ENCODE measurements around the gene TMED10.

The TMED10 gene

GRCh38 chr14:75098212-75098611, 78.2 kb downstream of the TMED10 start:
- Histone ChIP-seq H3K4me2 (ENCODE audit: low read length) (no peak overlapping the region), H3K36me3 (replicated peaks; ENCODE audit: low read depth, low read length) (peaks cover 48% of the 10 kb centered on the region)

GRCh38 chr14:75096959-75097358, 79.5 kb downstream of the TMED10 start:
- H3K27me3 ChIP-seq (ENCODE audit: low read depth, low read length): no peaks in the 10 kb centered on the region

More at GRCh38 chr14:75098212-75098611, 78.2 kb downstream of the TMED10 start:
- no peaks in the 10 kb centered on the region for H3K27me3 ChIP-seq (ENCODE audit: low read depth, low read length)
- H3K4me1 ChIP-seq (ENCODE audit: low read length): no peaks in the 10 kb centered on the region
- no peak overlapping the region for H3K9ac ChIP-seq (ENCODE audit: low read length)
- no peak overlapping the region for H2AFZ ChIP-seq (ENCODE audit: low read depth, low read length)
- no peak overlapping the region for H3K4me3 ChIP-seq (ENCODE audit: low read length)
- TF ChIP-seq EZH2phosphoT487 (IDR thresholded peaks at IDR 0.05; ENCODE audit: low read depth): no peak
- TF ChIP-seq, protein P1, sequence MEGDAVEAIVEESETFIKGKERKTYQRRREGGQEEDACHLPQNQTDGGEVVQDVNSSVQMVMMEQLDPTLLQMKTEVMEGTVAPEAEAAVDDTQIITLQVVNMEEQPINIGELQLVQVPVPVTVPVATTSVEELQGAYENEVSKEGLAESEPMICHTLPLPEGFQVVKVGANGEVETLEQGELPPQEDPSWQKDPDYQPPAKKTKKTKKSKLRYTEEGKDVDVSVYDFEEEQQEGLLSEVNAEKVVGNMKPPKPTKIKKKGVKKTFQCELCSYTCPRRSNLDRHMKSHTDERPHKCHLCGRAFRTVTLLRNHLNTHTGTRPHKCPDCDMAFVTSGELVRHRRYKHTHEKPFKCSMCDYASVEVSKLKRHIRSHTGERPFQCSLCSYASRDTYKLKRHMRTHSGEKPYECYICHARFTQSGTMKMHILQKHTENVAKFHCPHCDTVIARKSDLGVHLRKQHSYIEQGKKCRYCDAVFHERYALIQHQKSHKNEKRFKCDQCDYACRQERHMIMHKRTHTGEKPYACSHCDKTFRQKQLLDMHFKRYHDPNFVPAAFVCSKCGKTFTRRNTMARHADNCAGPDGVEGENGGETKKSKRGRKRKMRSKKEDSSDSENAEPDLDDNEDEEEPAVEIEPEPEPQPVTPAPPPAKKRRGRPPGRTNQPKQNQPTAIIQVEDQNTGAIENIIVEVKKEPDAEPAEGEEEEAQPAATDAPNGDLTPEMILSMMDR (IDR thresholded peaks at IDR 0.05; ENCODE audit: low read depth, low read length): no peak
- no peaks in the 10 kb centered on the region for H3K79me2 ChIP-seq (ENCODE audit: low read length)
- no peaks in the 10 kb centered on the region for H3K9me3 ChIP-seq (ENCODE audit: insufficient read depth, low read length)
- no peak overlapping the region for H3K27ac ChIP-seq (ENCODE audit: low read length)
- no peaks in the 10 kb centered on the region for H4K20me1 ChIP-seq (ENCODE audit: insufficient read depth, low read length)

DNA sequence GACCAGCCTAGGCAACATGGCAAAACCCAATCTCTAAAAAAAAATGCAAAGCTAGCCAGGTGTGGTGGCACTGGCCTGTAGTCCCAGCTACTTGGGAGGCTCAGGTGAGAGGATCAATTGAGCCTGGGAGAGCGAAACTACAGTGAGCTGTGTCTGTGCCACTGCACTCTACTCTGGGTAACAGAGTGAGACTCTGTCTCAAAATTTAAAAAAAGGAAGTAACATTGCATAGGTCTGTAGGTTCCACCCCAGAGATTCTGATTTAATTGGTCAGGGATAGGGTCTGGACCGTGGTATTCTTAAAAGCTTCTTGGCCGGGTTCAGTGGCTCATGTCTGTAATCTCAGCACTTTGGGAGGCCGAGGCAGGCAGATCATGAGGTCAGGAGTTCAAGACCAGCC, 80.7 kb downstream of the TMED10 start:
- Histone ChIP-seq H3K4me1 (ENCODE audit: low read length) (no peaks in the 10 kb centered on the region), H3K79me2 (ENCODE audit: low read length) (no peaks in the 10 kb centered on the region), H3K4me3 (ENCODE audit: low read length) (no peak overlapping the region), H3K9me3 (ENCODE audit: insufficient read depth, low read length) (no peaks in the 10 kb centered on the region), H4K20me1 (ENCODE audit: insufficient read depth, low read length) (no peaks in the 10 kb centered on the region), H3K27ac (ENCODE audit: low read length) (no peak overlapping the region), H3K9ac (ENCODE audit: low read length) (no peak overlapping the region), H3K27me3 (ENCODE audit: low read depth, low read length) (no peaks in the 10 kb centered on the region), H3K36me3 (replicated peaks; ENCODE audit: low read depth, low read length) (peaks cover 56% of the 10 kb centered on the region), H3K4me2 (ENCODE audit: low read length) (no peak overlapping the region), H2AFZ (ENCODE audit: low read depth, low read length) (no peak overlapping the region)
- TF ChIP-seq, protein P1 (IDR thresholded peaks at IDR 0.05; ENCODE audit: low read depth, low read length): no peak
- no peak for TF ChIP-seq EZH2phosphoT487 (IDR thresholded peaks at IDR 0.05; ENCODE audit: low read depth)

More at GRCh38 chr14:75096959-75097358, 79.5 kb downstream of the TMED10 start:
- Histone ChIP-seq H4K20me1 (ENCODE audit: insufficient read depth, low read length) (no peaks in the 10 kb centered on the region), H3K36me3 (replicated peaks; ENCODE audit: low read depth, low read length) (peaks cover 51% of the 10 kb centered on the region), H2AFZ (ENCODE audit: low read depth, low read length) (no peak overlapping the region), H3K4me3 (ENCODE audit: low read length) (no peak overlapping the region), H3K9ac (ENCODE audit: low read length) (no peak overlapping the region), H3K27ac (ENCODE audit: low read length) (no peak overlapping the region), H3K9me3 (ENCODE audit: insufficient read depth, low read length) (no peaks in the 10 kb centered on the region), H3K4me2 (ENCODE audit: low read length) (no peak overlapping the region), H3K79me2 (ENCODE audit: low read length) (no peaks in the 10 kb centered on the region), H3K4me1 (ENCODE audit: low read length) (no peaks in the 10 kb centered on the region)
- TF ChIP-seq, protein P1 (IDR thresholded peaks at IDR 0.05; ENCODE audit: low read depth, low read length): no peak
- TF ChIP-seq EZH2phosphoT487 (IDR thresholded peaks at IDR 0.05; ENCODE audit: low read depth): no peak

DNA sequence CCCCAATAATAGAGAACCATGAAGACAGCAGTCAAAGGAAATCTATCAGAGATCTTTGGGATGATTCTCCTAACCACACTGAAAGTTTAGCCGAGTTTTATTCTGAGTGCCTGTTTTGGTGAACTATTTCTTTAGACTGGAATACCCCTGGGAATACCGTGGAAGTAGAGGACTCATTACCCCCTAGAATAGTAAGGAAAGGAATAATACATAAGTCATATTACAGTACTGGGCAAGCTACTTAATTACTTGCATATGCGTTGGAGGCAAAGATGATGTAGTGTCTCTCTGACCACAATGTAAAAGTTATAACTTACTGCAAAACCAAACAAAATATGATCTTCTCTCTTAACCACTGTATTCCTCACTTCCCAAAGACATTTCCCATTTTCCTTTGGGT, 81.5 kb downstream of the TMED10 start:
- Histone ChIP-seq H3K36me3 (replicated peaks; ENCODE audit: low read depth, low read length) (peaks cover 60% of the 10 kb centered on the region), H2AFZ (ENCODE audit: low read depth, low read length) (no peak overlapping the region), H3K4me3 (ENCODE audit: low read length) (no peak overlapping the region), H4K20me1 (ENCODE audit: insufficient read depth, low read length) (no peaks in the 10 kb centered on the region), H3K4me1 (ENCODE audit: low read length) (no peaks in the 10 kb centered on the region), H3K9ac (ENCODE audit: low read length) (no peak overlapping the region), H3K4me2 (ENCODE audit: low read length) (no peak overlapping the region), H3K27me3 (ENCODE audit: low read depth, low read length) (no peaks in the 10 kb centered on the region), H3K79me2 (ENCODE audit: low read length) (no peaks in the 10 kb centered on the region), H3K27ac (ENCODE audit: low read length) (no peak overlapping the region), H3K9me3 (ENCODE audit: insufficient read depth, low read length) (no peaks in the 10 kb centered on the region)
- TF ChIP-seq EZH2phosphoT487 (IDR thresholded peaks at IDR 0.05; ENCODE audit: low read depth): no peak

- Histone ChIP-seq H3K4me1 (ENCODE audit: low read length) (no peaks in the 10 kb centered on the region), H3K27ac (ENCODE audit: low read length) (no peak overlapping the region), H3K4me2 (ENCODE audit: low read length) (no peak overlapping the region), H3K27me3 (ENCODE audit: low read depth, low read length) (no peaks in the 10 kb centered on the region), H3K4me3 (ENCODE audit: low read length) (no peak overlapping the region), H4K20me1 (ENCODE audit: insufficient read depth, low read length) (no peaks in the 10 kb centered on the region), H3K9ac (ENCODE audit: low read length) (no peak overlapping the region), H2AFZ (ENCODE audit: low read depth, low read length) (no peak overlapping the region), H3K36me3 (replicated peaks; ENCODE audit: low read depth, low read length) (peaks cover 52% of the 10 kb centered on the region), H3K9me3 (ENCODE audit: insufficient read depth, low read length) (no peaks in the 10 kb centered on the region), H3K79me2 (ENCODE audit: low read length) (no peaks in the 10 kb centered on the region)
- TF ChIP-seq EZH2phosphoT487 (IDR thresholded peaks at IDR 0.05; ENCODE audit: low read depth): no peak
- TF ChIP-seq, protein P1 (IDR thresholded peaks at IDR 0.05; ENCODE audit: low read depth, low read length): no peak
Observed at GRCh38 chr14:75092698-75093097, 83.7 kb downstream of the TMED10 start.

Measured in OCI-LY3 (cell line).